Endodermal cell (in vitro differentiated cells): ENCODE results near the gene INF2. TPM values are rescaled to one million over a fixed set of nuclear protein-coding genes. Genes with fewer than 3 reads are reported as not detected.

Experiments
- DNase-seq: peaks from one replicate; pipeline ENCODE4 v3.0.0-alpha.2; 2017
- H3K27ac ChIP-seq: 2 replicates; pipeline ENCODE4 v1.5.1; 2013; ENCODE audit warnings: mild to moderate bottlenecking, low read depth, low read length, moderate library complexity
- H3K27me3 ChIP-seq: 2 replicates; pipeline ENCODE4 v1.6.1; 2013; ENCODE audit warnings: mild to moderate bottlenecking, low read length, moderate library complexity; ENCODE audit not compliant: insufficient read depth, control insufficient read depth, poor library complexity, severe bottlenecking
- H3K36me3 ChIP-seq: 2 replicates; pipeline ENCODE4 v1.7.0; 2013; ENCODE audit warnings: mild to moderate bottlenecking, low read length, moderate library complexity; ENCODE audit not compliant: control insufficient read depth, insufficient read depth
- H3K4me1 ChIP-seq: one replicate; pipeline ENCODE4 v1.7.0; 2013; ENCODE audit warnings: low read length; ENCODE audit not compliant: control insufficient read depth, insufficient read depth
- H3K4me3 ChIP-seq: 2 replicates; pipeline ENCODE4 v1.5.1; 2013; ENCODE audit warnings: mild to moderate bottlenecking, low read length, moderate library complexity
- H3K9ac ChIP-seq: 2 replicates; pipeline ENCODE4 v1.6.1; 2013; ENCODE audit warnings: mild to moderate bottlenecking, low read length, moderate library complexity; ENCODE audit not compliant: poor library complexity, severe bottlenecking; ENCODE audit errors: extremely low read depth
- H3K9me3 ChIP-seq: 2 replicates; pipeline ENCODE4 v1.6.1; 2013; ENCODE audit warnings: mild to moderate bottlenecking, low read length, moderate library complexity; ENCODE audit not compliant: control insufficient read depth
- H3K27ac Mint-ChIP-seq: 2 replicates; pipeline ENCODE4 v1.8.0; 2020; ENCODE audit warnings: mixed read lengths
- H3K27me3 Mint-ChIP-seq: 2 replicates; pipeline ENCODE4 v1.8.0; 2021; ENCODE audit warnings: mild to moderate bottlenecking, mixed read lengths; ENCODE audit not compliant: insufficient read depth
- H3K36me3 Mint-ChIP-seq: 2 replicates; pipeline ENCODE4 v1.8.0; 2020; ENCODE audit warnings: low read depth, mixed read lengths
- H3K4me1 Mint-ChIP-seq: 2 replicates; pipeline ENCODE4 v1.8.0; 2020; ENCODE audit warnings: mixed read lengths
- H3K4me3 Mint-ChIP-seq: 2 replicates; pipeline ENCODE4 v1.8.0; 2020; ENCODE audit warnings: mild to moderate bottlenecking, moderate library complexity, mixed read lengths
- H3K9me3 Mint-ChIP-seq: 2 replicates; pipeline ENCODE4 v1.8.0; 2020; ENCODE audit warnings: mild to moderate bottlenecking, mixed read lengths
- WGBS, 2 experiments: methylation state at CpG; one replicate each; pipeline versions ENCODE4 v1.1.5 to v1.1.7; 2013; ENCODE audit warnings: missing lambda C conversion rate in 2 of 2, mixed read lengths in 1 of 2; ENCODE audit not compliant: insufficient coverage in 1 of 2, insufficient read length in 1 of 2; 5-methylcytosine and 5-hydroxymethylcytosine counted together
- total RNA-seq, 2 donors: library from RNA; stranded (reverse); fragmentation: NEBNext Ultra II Directional in 1 of 2; extraction: Animal tissue kit (Norgen Biotek cat#: 25700) in 1 of 2; gene quantifications; 2 replicates in 1 of 2; 3 replicates in 1 of 2; pipeline ENCODE4 v1.2.1, GENCODE V29; 2021
- TF ChIP-seq, protein P1 (sequence below): fragments of 200-600 bp; sonication (generic); conservative IDR thresholded peaks from 2 replicates; pipeline ENCODE4 v1.5.0; 2021; ENCODE audit warnings: antibody characterized with exemption, mild to moderate bottlenecking

Gene INF2
- total RNA-seq, 2 donors from 2014 or later = 99.7 to 114 TPM

DNA sequence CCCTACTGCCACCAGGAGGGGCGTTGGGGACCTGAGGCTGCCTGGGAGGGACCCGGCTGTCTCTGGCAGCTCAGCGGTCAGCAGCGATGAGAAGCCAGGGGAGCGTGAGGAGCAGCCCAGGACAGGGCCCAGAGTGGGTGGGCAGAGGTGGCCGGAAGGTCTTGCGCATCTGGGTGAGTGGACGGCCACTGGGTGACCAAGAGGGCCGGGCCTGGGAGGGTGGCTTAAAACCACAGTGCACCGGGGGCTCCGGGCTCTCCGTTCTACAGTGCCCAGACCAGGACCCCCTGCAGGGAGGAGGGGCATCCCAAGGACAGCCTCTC is 10.0 kb downstream of the INF2 start:
- no peak overlapping the region for H3K9ac ChIP-seq
- peaks cover 33% of the 10 kb centered on the region for H3K36me3 Mint-ChIP-seq
- H3K27ac Mint-ChIP-seq = no peak overlapping the region
- H3K4me1 Mint-ChIP-seq = peaks cover 10% of the 10 kb centered on the region
- H3K9me3 Mint-ChIP-seq = peaks cover 8% of the 10 kb centered on the region
- H3K27ac ChIP-seq = no peak overlapping the region
- 92 to 95% methylated on average over 8 to 12 of the region's 12 CpGs for WGBS, 2 experiments
- DNase-seq = no peak
- H3K36me3 ChIP-seq = peaks cover 25% of the 10 kb centered on the region
- peaks cover under 1% of the 10 kb centered on the region for H3K4me1 ChIP-seq
- TF ChIP-seq, protein P1, sequence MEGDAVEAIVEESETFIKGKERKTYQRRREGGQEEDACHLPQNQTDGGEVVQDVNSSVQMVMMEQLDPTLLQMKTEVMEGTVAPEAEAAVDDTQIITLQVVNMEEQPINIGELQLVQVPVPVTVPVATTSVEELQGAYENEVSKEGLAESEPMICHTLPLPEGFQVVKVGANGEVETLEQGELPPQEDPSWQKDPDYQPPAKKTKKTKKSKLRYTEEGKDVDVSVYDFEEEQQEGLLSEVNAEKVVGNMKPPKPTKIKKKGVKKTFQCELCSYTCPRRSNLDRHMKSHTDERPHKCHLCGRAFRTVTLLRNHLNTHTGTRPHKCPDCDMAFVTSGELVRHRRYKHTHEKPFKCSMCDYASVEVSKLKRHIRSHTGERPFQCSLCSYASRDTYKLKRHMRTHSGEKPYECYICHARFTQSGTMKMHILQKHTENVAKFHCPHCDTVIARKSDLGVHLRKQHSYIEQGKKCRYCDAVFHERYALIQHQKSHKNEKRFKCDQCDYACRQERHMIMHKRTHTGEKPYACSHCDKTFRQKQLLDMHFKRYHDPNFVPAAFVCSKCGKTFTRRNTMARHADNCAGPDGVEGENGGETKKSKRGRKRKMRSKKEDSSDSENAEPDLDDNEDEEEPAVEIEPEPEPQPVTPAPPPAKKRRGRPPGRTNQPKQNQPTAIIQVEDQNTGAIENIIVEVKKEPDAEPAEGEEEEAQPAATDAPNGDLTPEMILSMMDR = no peak
- peaks cover 6% of the 10 kb centered on the region for H3K9me3 ChIP-seq
- no peaks in the 10 kb centered on the region for H3K27me3 Mint-ChIP-seq
- no peak overlapping the region for H3K4me3 Mint-ChIP-seq
- no peaks in the 10 kb centered on the region for H3K27me3 ChIP-seq
- no peak overlapping the region for H3K4me3 ChIP-seq

DNA sequence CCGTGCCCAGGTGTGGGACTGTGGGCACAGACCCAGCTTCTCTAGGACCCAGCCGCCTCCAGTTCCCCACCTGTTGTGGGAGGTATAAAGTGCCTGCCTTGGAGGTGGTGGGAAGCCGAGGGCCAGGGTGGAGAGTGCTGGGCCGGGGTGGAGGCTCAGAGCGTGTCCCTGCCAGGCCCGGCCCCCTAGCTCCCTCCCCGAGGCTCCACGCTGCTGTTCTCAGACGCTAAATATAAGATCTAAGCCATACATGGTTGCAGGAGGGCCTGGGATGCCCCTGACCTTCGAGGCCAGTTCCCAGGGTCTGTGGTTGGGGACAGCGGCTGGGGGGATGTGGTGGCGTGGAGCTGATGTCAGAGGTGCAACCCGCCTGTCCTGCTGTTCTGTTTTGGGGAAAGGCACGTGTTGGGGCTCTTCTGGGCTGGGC is 10.8 kb downstream of the INF2 start:
- H3K4me3 Mint-ChIP-seq = no peak overlapping the region
- peaks cover 42% of the 10 kb centered on the region for H3K36me3 Mint-ChIP-seq
- H3K9me3 Mint-ChIP-seq = peaks cover 11% of the 10 kb centered on the region
- H3K9me3 ChIP-seq = peaks cover 12% of the 10 kb centered on the region
- H3K4me1 ChIP-seq = no peaks in the 10 kb centered on the region
- peaks cover 31% of the 10 kb centered on the region for H3K36me3 ChIP-seq
- H3K27ac Mint-ChIP-seq = peak overlapping the region; percentile 64
- H3K27ac ChIP-seq = no peak overlapping the region
- no peak overlapping the region for H3K4me3 ChIP-seq
- no peaks in the 10 kb centered on the region for H3K27me3 ChIP-seq
- DNase-seq = peak; percentile 66
- H3K9ac ChIP-seq = no peak overlapping the region
- no peaks in the 10 kb centered on the region for H3K27me3 Mint-ChIP-seq
- 81% methylated on average over 11 to 14 of the region's 14 CpGs for WGBS, 2 experiments
- TF ChIP-seq, protein P1 = no peak
- peaks cover 7% of the 10 kb centered on the region for H3K4me1 Mint-ChIP-seq

DNA sequence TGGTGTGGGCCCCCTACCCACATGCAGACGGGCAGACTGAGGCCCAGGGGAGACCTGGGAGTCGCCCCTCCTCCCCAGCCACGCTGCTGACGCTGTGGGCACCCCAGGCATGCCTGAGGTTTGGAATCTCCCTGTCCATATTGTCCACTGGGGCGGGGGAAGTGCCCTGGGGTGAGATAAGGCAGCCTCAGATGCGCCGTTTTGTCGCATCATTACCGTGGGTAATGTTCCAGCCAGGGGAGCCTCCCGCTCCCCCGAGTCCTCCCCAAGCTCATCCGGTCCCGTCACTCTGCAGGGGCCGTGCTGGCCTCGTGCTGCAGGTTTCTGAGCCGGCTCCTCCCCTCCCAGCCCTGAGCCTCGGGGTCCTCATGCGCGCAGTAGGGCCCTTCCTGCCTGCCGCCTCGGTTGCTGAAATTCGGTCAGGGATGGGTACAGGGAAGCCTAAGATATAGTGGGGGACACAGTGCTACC is 11.4 kb downstream of the INF2 start:
- Mint-ChIP-seq H3K36me3 (peaks cover 41% of the 10 kb centered on the region), H3K9me3 (peaks cover 11% of the 10 kb centered on the region), H3K27ac (peak overlapping the region; percentile 64), H3K4me1 (peaks cover 7% of the 10 kb centered on the region), H3K4me3 (no peak overlapping the region), H3K27me3 (no peaks in the 10 kb centered on the region)
- no peak overlapping the region for H3K9ac ChIP-seq
- peaks cover 12% of the 10 kb centered on the region for H3K9me3 ChIP-seq
- no peak overlapping the region for H3K27ac ChIP-seq
- H3K4me1 ChIP-seq = no peaks in the 10 kb centered on the region
- peaks cover 36% of the 10 kb centered on the region for H3K36me3 ChIP-seq
- H3K4me3 ChIP-seq = no peak overlapping the region
- no peaks in the 10 kb centered on the region for H3K27me3 ChIP-seq
- TF ChIP-seq, protein P1 = no peak
- WGBS, 2 experiments = 85 to 87% methylated on average over 18 to 22 of the region's 22 CpGs
- DNase-seq = peak; percentile 56
